NCI-H2196 treated with DMSO at 0.1 percent for 48 hours (cell line): Measurements from ENCODE around the gene ICAM3.
A peak's percentile ranks its signal among the peaks of the same experiment; 100 is the strongest.

ENCODE experiments used
- DNase-seq: peaks from one replicate; lab custom pipeline; 2025; ENCODE audit not compliant: unreplicated experiment; lab: John Stamatoyannopoulos, UW

Gene ICAM3

DNA sequence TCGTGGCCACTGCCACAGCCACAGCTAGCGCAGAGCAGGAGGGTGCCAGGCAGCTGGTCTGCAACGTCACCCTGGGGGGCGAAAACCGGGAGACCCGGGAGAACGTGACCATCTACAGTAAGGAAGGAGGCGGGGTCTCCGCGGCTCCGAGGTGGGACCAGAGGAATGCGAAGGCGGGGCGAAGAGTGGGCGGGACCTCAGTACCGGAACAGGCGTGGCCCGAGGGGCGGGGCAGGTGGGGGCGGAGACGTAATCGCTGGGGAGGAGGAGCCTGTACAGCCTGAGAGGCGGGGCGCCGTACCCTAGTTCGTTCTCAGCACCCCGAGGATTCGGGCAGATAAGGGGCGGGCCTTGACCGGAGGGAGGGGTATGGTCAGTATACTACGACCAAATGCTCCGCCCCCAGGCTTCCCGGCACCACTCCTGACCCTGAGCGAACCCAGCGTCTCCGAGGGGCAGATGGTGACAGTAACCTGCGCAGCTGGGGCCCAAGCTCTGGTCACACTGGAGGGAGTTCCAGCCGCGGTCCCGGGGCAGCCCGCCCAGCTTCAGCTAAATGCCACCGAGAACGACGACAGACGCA, 47.1 kb downstream of the ICAM3 start:
- no peak for DNase-seq

DNA sequence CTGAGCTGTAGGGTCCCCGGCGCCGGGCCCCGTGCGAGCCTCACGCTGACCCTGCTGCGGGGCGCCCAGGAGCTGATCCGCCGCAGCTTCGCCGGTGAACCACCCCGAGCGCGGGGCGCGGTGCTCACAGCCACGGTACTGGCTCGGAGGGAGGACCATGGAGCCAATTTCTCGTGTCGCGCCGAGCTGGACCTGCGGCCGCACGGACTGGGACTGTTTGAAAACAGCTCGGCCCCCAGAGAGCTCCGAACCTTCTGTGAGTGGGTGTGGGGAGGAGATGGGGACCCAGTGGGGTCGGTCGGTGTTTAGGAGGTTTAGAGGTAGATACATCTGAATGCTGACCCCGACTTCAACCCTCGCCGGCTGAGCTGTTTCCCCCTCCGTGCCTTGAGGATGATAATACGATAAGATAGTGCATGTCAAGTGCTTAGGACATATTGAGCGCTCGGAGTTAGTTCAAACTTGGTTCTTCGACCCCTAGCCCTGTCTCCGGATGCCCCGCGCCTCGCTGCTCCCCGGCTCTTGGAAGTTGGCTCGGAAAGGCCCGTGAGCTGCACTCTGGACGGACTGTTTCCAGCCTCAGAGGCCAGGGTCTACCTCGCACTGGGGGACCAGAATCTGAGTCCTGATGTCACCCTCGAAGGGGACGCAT, 47.7 kb downstream of the ICAM3 start:
- no peak for DNase-seq

DNA sequence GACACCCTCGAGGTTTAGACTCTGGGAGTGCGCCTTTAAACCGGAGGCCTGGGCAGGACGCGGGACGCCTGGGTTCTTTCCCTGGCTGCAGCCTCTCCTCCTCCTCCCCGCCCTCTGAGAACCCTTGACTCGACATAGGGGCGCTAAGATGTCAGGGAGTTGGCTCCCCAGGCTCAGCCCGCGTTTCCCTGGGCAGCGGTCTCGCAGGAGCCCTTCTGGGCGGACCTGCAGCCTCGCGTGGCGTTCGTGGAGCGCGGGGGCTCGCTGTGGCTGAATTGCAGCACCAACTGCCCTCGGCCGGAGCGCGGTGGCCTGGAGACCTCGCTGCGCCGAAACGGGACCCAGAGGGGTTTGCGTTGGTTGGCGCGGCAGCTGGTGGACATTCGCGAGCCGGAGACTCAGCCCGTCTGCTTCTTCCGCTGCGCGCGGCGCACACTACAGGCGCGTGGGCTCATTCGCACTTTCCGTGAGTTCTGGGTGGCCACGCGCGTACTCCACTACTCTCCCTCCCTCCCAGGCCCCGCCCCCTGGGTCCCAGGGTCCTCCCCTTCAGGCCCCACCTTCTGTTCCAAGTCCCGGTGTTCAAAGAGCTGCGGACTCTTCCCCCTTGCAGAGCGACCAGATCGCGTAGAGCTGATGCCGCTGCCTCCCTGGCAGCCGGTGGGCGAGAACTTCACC, 48.4 kb downstream of the ICAM3 start:
- peak; percentile 21 for DNase-seq

DNA sequence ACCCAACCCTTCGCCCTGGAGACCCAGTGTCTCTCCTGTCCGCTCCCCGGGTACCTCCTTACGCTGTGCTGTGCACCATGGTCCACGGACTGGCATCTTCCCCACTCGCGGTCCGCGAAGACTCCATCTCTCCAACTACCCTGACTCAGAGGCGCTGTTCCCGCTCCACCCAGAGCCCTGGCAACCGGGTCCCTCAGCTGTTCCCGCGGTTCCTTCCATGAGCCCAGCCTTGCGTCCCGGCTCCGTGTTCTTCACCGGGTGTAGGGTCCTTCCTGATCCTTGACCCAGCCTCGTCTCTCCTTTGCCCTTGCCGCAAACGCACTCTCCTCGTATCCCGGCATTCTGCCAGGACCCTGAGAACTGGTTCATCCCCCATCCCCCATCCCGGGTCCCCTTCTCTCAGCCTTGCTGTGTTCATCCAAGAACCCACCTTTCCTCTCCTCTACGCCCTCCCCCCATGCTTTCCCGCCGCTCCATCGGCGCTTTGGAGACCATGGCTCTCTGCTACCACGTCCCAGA, 49.0 kb downstream of the ICAM3 start:
- DNase-seq: no peak

DNA sequence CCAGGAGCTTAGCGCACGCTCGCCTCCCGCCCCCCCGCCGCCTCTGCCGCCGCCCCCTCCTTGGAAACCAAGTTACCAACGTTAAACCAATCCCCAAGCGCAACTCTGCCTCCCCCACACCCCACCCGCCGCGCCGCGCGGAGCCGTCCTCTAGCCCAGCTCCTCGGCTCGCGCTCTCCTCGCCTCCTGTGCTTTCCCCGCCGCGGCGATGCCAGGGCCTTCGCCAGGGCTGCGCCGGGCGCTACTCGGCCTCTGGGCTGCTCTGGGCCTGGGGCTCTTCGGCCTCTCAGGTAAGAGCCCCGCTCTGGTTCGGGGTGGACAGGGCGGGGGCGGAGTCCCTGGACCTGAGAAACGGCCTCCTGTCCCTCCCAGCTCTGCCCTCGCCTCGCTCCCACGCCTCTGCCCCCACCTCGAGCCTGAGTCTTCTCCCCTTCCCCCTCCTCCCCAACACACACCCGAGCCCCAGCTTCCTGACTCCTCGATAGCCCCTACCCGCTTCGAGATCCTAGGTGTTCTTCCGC, 49.5 kb downstream of the ICAM3 start, which contains the start of gene ICAM5:
Gene ICAM5, plus strand, starts transcription at position 117 of the 521 bp plus-strand sequence. Its CDS starts 92 bp downstream, at position 209.
- DNase-seq: peak; percentile 24

DNA sequence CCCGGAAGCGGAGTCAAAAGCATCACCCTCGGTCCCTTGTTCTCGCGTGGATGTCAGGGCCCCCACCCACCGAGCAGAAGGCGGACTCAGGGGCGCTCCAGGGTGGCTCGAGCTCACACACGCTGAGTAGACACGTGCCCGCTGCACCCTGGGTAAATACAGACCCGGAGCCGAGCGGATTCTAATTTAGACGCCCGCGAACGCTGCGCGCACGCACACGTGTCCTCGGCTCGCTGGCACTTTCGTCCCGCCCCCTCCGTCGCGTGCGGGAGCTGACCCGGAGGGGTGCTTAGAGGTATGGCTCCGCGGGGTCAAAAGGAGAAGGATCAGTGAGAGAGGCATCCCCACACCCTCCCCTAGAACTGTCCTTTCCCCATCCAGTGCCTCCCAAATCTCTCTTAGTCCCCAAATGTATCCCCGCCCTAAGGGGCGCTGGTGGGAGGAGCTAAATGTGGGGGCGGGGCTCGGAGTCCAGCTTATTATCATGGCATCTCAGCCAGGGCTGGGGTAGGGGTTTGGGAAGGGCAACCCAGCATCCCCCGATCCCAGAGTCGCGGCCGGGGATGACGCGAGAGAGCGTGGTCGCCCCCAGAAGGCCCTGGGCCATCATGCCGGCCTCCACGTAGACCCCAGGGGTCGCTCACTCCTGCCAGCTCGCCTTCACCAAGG, 50.1 kb downstream of the ICAM3 start:
- peak; percentile 55 for DNase-seq

DNA sequence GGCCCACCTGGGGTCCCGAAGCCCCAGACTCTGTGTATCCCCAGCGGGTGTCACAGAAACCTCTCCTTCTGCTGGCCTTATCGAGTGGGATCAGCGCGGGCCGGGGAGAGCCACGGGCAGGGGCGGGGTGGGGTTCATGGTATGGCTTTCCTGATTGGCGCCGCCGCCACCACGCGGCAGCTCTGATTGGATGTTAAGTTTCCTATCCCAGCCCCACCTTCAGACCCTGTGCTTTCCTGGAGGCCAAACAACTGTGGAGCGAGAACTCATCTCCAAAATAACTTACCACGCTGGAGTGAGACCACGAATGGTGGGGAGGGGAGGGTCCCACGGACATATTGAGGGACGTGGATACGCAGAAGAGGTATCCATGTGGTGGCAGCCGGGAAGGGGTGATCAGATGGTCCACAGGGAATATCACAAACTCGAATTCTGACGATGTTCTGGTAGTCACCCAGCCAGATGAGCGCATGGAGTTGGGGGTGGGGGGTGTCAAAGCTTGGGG, 50.7 kb downstream of the ICAM3 start:
- peak; percentile 59 for DNase-seq

DNA sequence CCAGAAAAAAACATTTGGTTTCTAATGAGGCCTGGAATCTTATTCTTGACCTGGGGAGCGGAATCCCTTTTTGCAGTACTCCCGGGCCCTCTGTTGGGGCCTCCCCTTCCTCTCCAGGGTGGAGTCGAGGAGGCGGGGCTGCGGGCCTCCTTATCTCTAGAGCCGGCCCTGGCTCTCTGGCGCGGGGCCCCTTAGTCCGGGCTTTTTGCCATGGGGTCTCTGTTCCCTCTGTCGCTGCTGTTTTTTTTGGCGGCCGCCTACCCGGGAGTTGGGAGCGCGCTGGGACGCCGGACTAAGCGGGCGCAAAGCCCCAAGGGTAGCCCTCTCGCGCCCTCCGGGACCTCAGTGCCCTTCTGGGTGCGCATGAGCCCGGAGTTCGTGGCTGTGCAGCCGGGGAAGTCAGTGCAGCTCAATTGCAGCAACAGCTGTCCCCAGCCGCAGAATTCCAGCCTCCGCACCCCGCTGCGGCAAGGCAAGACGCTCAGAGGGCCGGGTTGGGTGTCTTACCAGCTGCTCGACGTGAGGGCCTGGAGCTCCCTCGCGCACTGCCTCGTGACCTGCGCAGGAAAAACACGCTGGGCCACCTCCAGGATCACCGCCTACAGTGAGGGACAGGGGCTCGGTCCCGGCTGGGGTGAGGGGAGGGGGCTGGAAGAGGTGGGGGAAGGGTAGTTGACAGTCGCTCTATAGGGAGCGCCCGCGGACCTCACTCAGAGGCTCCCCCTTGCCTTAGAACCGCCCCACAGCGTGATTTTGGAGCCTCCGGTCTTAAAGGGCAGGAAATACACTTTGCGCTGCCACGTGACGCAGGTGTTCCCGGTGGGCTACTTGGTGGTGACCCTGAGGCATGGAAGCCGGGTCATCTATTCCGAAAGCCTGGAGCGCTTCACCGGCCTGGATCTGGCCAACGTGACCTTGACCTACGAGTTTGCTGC, 52.4 kb downstream of the ICAM3 start, which contains the start of gene ICAM4:
Gene ICAM4, plus strand, starts transcription at position 153 of the 935 bp plus-strand sequence. Its CDS starts 58 bp downstream, at position 211.
- no peak for DNase-seq

DNA sequence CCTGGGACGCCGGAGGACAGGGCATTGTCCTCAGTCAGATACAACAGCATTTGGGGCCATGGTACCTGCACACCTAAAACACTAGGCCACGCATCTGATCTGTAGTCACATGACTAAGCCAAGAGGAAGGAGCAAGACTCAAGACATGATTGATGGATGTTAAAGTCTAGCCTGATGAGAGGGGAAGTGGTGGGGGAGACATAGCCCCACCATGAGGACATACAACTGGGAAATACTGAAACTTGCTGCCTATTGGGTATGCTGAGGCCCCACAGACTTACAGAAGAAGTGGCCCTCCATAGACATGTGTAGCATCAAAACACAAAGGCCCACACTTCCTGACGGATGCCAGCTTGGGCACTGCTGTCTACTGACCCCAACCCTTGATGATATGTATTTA, 54.0 kb downstream of the ICAM3 start:
- no peak for DNase-seq

DNA sequence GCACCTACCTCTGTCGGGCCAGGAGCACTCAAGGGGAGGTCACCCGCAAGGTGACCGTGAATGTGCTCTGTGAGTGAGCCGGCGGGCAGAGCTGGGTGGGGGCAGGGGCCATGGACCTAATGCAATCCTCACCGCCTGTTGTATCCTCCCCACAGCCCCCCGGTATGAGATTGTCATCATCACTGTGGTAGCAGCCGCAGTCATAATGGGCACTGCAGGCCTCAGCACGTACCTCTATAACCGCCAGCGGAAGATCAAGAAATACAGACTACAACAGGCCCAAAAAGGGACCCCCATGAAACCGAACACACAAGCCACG, 54.5 kb downstream of the ICAM3 start:
- DNase-seq: no peak

DNA sequence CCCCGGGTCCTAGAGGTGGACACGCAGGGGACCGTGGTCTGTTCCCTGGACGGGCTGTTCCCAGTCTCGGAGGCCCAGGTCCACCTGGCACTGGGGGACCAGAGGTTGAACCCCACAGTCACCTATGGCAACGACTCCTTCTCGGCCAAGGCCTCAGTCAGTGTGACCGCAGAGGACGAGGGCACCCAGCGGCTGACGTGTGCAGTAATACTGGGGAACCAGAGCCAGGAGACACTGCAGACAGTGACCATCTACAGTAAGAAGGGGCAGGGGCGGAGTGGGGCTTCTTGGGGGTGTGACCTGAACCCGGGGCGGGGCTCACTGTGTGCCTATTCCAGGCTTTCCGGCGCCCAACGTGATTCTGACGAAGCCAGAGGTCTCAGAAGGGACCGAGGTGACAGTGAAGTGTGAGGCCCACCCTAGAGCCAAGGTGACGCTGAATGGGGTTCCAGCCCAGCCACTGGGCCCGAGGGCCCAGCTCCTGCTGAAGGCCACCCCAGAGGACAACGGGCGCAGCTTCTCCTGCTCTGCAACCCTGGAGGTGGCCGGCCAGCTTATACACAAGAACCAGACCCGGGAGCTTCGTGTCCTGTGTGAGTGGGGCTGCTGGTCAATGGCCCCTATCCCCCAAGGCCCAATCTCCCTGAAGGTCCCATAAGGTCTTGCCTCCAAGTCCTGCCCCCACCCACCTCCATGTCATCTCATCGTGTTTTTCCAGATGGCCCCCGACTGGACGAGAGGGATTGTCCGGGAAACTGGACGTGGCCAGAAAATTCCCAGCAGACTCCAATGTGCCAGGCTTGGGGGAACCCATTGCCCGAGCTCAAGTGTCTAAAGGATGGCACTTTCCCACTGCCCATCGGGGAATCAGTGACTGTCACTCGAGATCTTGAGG, 55.1 kb downstream of the ICAM3 start:
- DNase-seq: no peak
